Measurements from ENCODE around the gene ARHGAP11A.
A peak's percentile ranks its signal among the peaks of the same experiment; 100 is the strongest.

ARHGAP11A gene

GRCh38 chr15:32656091-32656490 lies 40.8 kb downstream of the ARHGAP11A start:
- no peak for DNase-seq (ENCODE audit: low read depth, low spot score)

- DNase-seq (ENCODE audit: low read depth, low spot score) = no peak
Measured at GRCh38 chr15:32656496-32656895, 41.2 kb downstream of the ARHGAP11A start.

- DNase-seq (ENCODE audit: low read depth, low spot score) = no peak
Measured at GRCh38 chr15:32657198-32657883, 42.0 kb downstream of the ARHGAP11A start.

GRCh38 chr15:32657941-32658340 lies 42.6 kb downstream of the ARHGAP11A start:
- no peak for DNase-seq (ENCODE audit: low read depth, low spot score)

- peak; percentile 62 for DNase-seq (ENCODE audit: low read depth, low spot score)
Measured at GRCh38 chr15:32659340-32660155, 44.2 kb downstream of the ARHGAP11A start.

GRCh38 chr15:32663671-32664070 lies 48.4 kb downstream of the ARHGAP11A start:
- no peak for DNase-seq (ENCODE audit: low read depth, low spot score)

- no peak for DNase-seq (ENCODE audit: low read depth, low spot score)
Measured at GRCh38 chr15:32664796-32665195, 49.5 kb downstream of the ARHGAP11A start.

GRCh38 chr15:32667321-32667720 lies 52.0 kb downstream of the ARHGAP11A start:
- no peak for DNase-seq (ENCODE audit: low read depth, low spot score)

- DNase-seq (ENCODE audit: low read depth, low spot score) = no peak
Measured at GRCh38 chr15:32668942-32669341, 53.6 kb downstream of the ARHGAP11A start.

GRCh38 chr15:32669896-32670611 lies 54.8 kb downstream of the ARHGAP11A start:
- no peak for DNase-seq (ENCODE audit: low read depth, low spot score)

- no peak for DNase-seq (ENCODE audit: low read depth, low spot score)
Measured at GRCh38 chr15:32670623-32671022, 55.3 kb downstream of the ARHGAP11A start.

GRCh38 chr15:32671339-32672325 lies 56.3 kb downstream of the ARHGAP11A start:
- DNase-seq (ENCODE audit: low read depth, low spot score) = no peak

- no peak for DNase-seq (ENCODE audit: low read depth, low spot score)
Measured at GRCh38 chr15:32674681-32675080, 59.4 kb downstream of the ARHGAP11A start.

GRCh38 chr15:32675466-32675865 lies 60.2 kb downstream of the ARHGAP11A start:
- DNase-seq (ENCODE audit: low read depth, low spot score) = no peak

- no peak for DNase-seq (ENCODE audit: low read depth, low spot score)
Measured at GRCh38 chr15:32676169-32676568, 60.9 kb downstream of the ARHGAP11A start.

- no peak for DNase-seq (ENCODE audit: low read depth, low spot score)
Measured at GRCh38 chr15:32677238-32677750, 62.0 kb downstream of the ARHGAP11A start.

GRCh38 chr15:32679298-32679690 lies 64.0 kb downstream of the ARHGAP11A start:
- DNase-seq (ENCODE audit: low read depth, low spot score) = no peak

GRCh38 chr15:32682569-32682968 lies 67.3 kb downstream of the ARHGAP11A start:
- DNase-seq (ENCODE audit: low read depth, low spot score) = no peak

- DNase-seq (ENCODE audit: low read depth, low spot score) = no peak
Measured at GRCh38 chr15:32682977-32683630, 67.8 kb downstream of the ARHGAP11A start.

- no peak for DNase-seq (ENCODE audit: low read depth, low spot score)
Measured at GRCh38 chr15:32683906-32684584, 68.7 kb downstream of the ARHGAP11A start.

Data from smooth muscle cell of the brain vasculature (primary cell).